OCI-LY1 (cell line): Measurements from ENCODE around the gene ATF6B.

Experiments used
- H2AFZ ChIP-seq: fragments of 200-600 bp; sonication (generic), shearing (Covaris generic); 2 replicates; pipeline ENCODE4 v1.6.0; 2014; ENCODE audit warnings: antibody characterized with exemption, mild to moderate bottlenecking, low read length
- H3F3A ChIP-seq: fragments of 200-600 bp; sonication (generic), shearing (Covaris generic); 2 replicates; pipeline ENCODE4 v1.6.0; 2014; ENCODE audit warnings: mild to moderate bottlenecking, antibody characterized with exemption, low read length, moderate library complexity; ENCODE audit not compliant: insufficient read depth
- H3K27ac ChIP-seq: fragments of 200-600 bp; sonication (generic); 2 replicates; pipeline ENCODE4 v1.5.1; 2014; ENCODE audit warnings: low read length, mixed run types, mild to moderate bottlenecking, low read depth; ENCODE audit not compliant: poor library complexity, severe bottlenecking
- H3K27me3 ChIP-seq: fragments of 200-600 bp; sonication (generic); 2 replicates; pipeline ENCODE4 v1.6.0; 2014; ENCODE audit warnings: antibody characterized with exemption, mild to moderate bottlenecking, low read length, moderate library complexity; ENCODE audit not compliant: insufficient read depth
- H3K36me3 ChIP-seq: fragments of 200-600 bp; sonication (generic); 2 replicates; pipeline ENCODE4 v1.6.1; 2014; ENCODE audit warnings: mild to moderate bottlenecking, antibody characterized with exemption, low read length, moderate library complexity, mixed read lengths; ENCODE audit not compliant: insufficient read depth
- H3K4me1 ChIP-seq: fragments of 200-600 bp; sonication (generic); 2 replicates; pipeline ENCODE4 v1.5.1; 2014; ENCODE audit warnings: mild to moderate bottlenecking, low read length, moderate library complexity; ENCODE audit not compliant: insufficient read depth, severe bottlenecking
- H3K4me2 ChIP-seq: fragments of 200-600 bp; sonication (generic), shearing (Covaris generic); 2 replicates; pipeline ENCODE4 v1.6.1; 2014; ENCODE audit warnings: low read length
- H3K4me3 ChIP-seq: fragments of 200-600 bp; sonication (generic); 2 replicates; pipeline ENCODE4 v1.5.1; 2014; ENCODE audit warnings: low read length, low read depth, mild to moderate bottlenecking, mixed read lengths; ENCODE audit not compliant: poor library complexity, severe bottlenecking
- H3K79me2 ChIP-seq: fragments of 200-600 bp; shearing (Covaris generic); 2 replicates; pipeline ENCODE4 v1.6.1; 2016; ENCODE audit warnings: mixed run types, low read length, mixed read lengths; ENCODE audit not compliant: insufficient read depth
- H3K9ac ChIP-seq: fragments of 200-600 bp; sonication (generic), shearing (Covaris generic); 2 replicates; pipeline ENCODE4 v1.6.1; 2014; ENCODE audit warnings: mild to moderate bottlenecking, low read length, mixed read lengths
- H3K9me2 ChIP-seq: fragments of 200-600 bp; sonication (generic), shearing (Covaris generic); 2 replicates; pipeline ENCODE4 v1.6.1; 2014; ENCODE audit warnings: low read depth, mild to moderate bottlenecking, low read length, mixed read lengths
- H3K9me3 ChIP-seq: fragments of 200-600 bp; shearing (Covaris generic); 2 replicates; pipeline ENCODE4 v1.6.1; 2014; ENCODE audit warnings: low read length, mixed read lengths
- H4K20me1 ChIP-seq: fragments of 200-600 bp; sonication (generic), shearing (Covaris generic); 2 replicates; pipeline ENCODE4 v1.6.0; 2016; ENCODE audit warnings: mild to moderate bottlenecking, low read length; ENCODE audit not compliant: insufficient read depth
- CTCF ChIP-seq: fragments of 200-600 bp; sonication (generic), shearing (Covaris generic); IDR thresholded peaks from 2 replicates; pipeline ENCODE4 v1.5.1; 2017; ENCODE audit warnings: mild to moderate bottlenecking, antibody characterized with exemption, low read length, moderate library complexity, mixed read lengths
- EZH2 ChIP-seq: fragments of 200-600 bp; sonication (generic), shearing (Covaris generic); IDR thresholded peaks from 2 replicates; pipeline ENCODE4 v1.8.0; 2017; ENCODE audit warnings: borderline replicate concordance, mixed run types, mild to moderate bottlenecking, antibody characterized with exemption, low read length, moderate library complexity, mixed read lengths

ATF6B gene

GRCh38 chr6:32132110-32132509 is 4.1 kb upstream of the ATF6B start:
- Histone ChIP-seq H3K36me3 (no peaks in the 10 kb centered on the region), H3K4me3 (no peak overlapping the region), H3K27ac (no peak overlapping the region), H3K9me3 (no peaks in the 10 kb centered on the region), H3K79me2 (no peaks in the 10 kb centered on the region), H3K9ac (no peak overlapping the region), H3K4me2 (no peak overlapping the region), H3F3A (0 out of 2 replicates have a peak, but pooled peaks cover 4% of the 10 kb centered on the region), H2AFZ (no peak overlapping the region), H4K20me1 (no peaks in the 10 kb centered on the region), H3K4me1 (peaks cover 21% of the 10 kb centered on the region), H3K27me3 (no peaks in the 10 kb centered on the region), H3K9me2 (no peaks in the 10 kb centered on the region)
- TF ChIP-seq CTCF (no peak), EZH2 (no peak)

GRCh38 chr6:32131439-32131948 is 3.4 kb upstream of the ATF6B start:
- H2AFZ ChIP-seq = no peak overlapping the region
- no peak overlapping the region for H3K4me3 ChIP-seq
- H3F3A ChIP-seq = 0 out of 2 replicates have a peak, but pooled peaks cover 4% of the 10 kb centered on the region
- H3K4me2 ChIP-seq = no peak overlapping the region
- no peak overlapping the region for H3K9ac ChIP-seq
- TF ChIP-seq CTCF (no peak), EZH2 (no peak)
- H3K9me2 ChIP-seq = no peaks in the 10 kb centered on the region
- H3K27me3 ChIP-seq = no peaks in the 10 kb centered on the region
- H3K27ac ChIP-seq = no peak overlapping the region
- H4K20me1 ChIP-seq = no peaks in the 10 kb centered on the region
- H3K36me3 ChIP-seq = peaks cover under 1% of the 10 kb centered on the region; the same call in 1 of the 2 replicates
- peaks cover 27% of the 10 kb centered on the region for H3K4me1 ChIP-seq
- no peaks in the 10 kb centered on the region for H3K9me3 ChIP-seq
- H3K79me2 ChIP-seq = no peaks in the 10 kb centered on the region

- Histone ChIP-seq H3K4me3 (peak overlapping the region; percentile 81), H3K9me2 (no peaks in the 10 kb centered on the region), H2AFZ (0 out of 2 replicates have a peak overlapping the region, but pooled peaks have one; percentile 15), H4K20me1 (no peaks in the 10 kb centered on the region), H3K27me3 (no peaks in the 10 kb centered on the region), H3K9ac (peak overlapping the region; percentile 76), H3K79me2 (no peaks in the 10 kb centered on the region), H3K27ac (peak overlapping the region; percentile 56), H3K36me3 (peaks cover 18% of the 10 kb centered on the region), H3K9me3 (no peaks in the 10 kb centered on the region), H3F3A (0 out of 2 replicates have a peak, but pooled peaks cover 4% of the 10 kb centered on the region), H3K4me1 (peaks cover 30% of the 10 kb centered on the region), H3K4me2 (peak overlapping the region; percentile 89)
- TF ChIP-seq CTCF (no peak), EZH2 (no peak)
These were observed 1.4 kb upstream of the ATF6B start for GRCh38 chr6:32129297-32130088.
